Activated naive CD4-positive, alpha-beta T cell treated with anti-CD3 and anti-CD28 coated beads for 36 hours (primary cell): ENCODE measurements around the gene CFHR2. TPM values are rescaled to one million over a fixed set of nuclear protein-coding genes. Genes with fewer than 3 reads are reported as not detected.
"Not testable (repeated sequence)": the region's sequence is repeated elsewhere in the genome, so short reads cannot be mapped to it uniquely, and the experiment has no call there.

ENCODE experiments used
- CTCF ChIA-PET: fragments of 350-600 bp; sonication (Branson Sonifier 250); formaldehyde crosslinking; loops from one replicate; lab custom pipeline; 2021; ENCODE audit warnings: antibody characterized with exemption; lab: Charles Lee
- DNase-seq: peaks from one replicate; pipeline ENCODE4 v3.0.0-alpha.2; 2020
- H3K27ac Mint-ChIP-seq: one replicate; pipeline ENCODE4 v1.8.0; 2021; ENCODE audit warnings: mild to moderate bottlenecking, mixed read lengths
- H3K27me3 Mint-ChIP-seq: one replicate; pipeline ENCODE4 v1.8.0; 2021; ENCODE audit warnings: low read depth, mixed read lengths
- H3K36me3 Mint-ChIP-seq: one replicate; pipeline ENCODE4 v1.8.0; 2021; ENCODE audit warnings: low read depth, mixed read lengths
- H3K4me1 Mint-ChIP-seq: one replicate; pipeline ENCODE4 v1.8.0; 2021; ENCODE audit warnings: low read depth, mixed read lengths
- H3K4me3 Mint-ChIP-seq: one replicate; pipeline ENCODE4 v1.8.0; 2021; ENCODE audit warnings: mild to moderate bottlenecking, moderate library complexity, mixed read lengths
- H3K9me3 Mint-ChIP-seq: one replicate; pipeline ENCODE4 v1.8.0; 2021; ENCODE audit warnings: mixed read lengths
- intact Hi-C: fragments of 100-400 bp; cut with micrococcal nuclease; formaldehyde crosslinking; loops from one replicate; pipeline ENCODE4 v1.15.1; 2023
- total RNA-seq, 2 experiments: library from RNA; stranded (reverse); gene quantifications; one replicate each; pipeline ENCODE4 v1.2.3, GENCODE V29; 2021

CFHR2 gene
- total RNA-seq, 2 experiments from 2014 or later: not detected

GRCh38 chr1:196960854-196961253 is 17.3 kb downstream of the CFHR2 start:
- intact Hi-C loops: no loop called here
- Mint-ChIP-seq H3K36me3 (no peaks in the 10 kb centered on the region), H3K9me3 (no peaks in the 10 kb centered on the region), H3K4me3 (no peak overlapping the region), H3K27me3 (peaks cover 5% of the 10 kb centered on the region), H3K27ac (no peak overlapping the region), H3K4me1 (no peaks in the 10 kb centered on the region)
- DNase-seq: no peak
- CTCF ChIA-PET: no interaction called here

GRCh38 chr1:196970182-196970581 is 26.6 kb downstream of the CFHR2 start:
- Mint-ChIP-seq H3K4me3 (no peak overlapping the region), H3K36me3 (no peaks in the 10 kb centered on the region), H3K9me3 (no peaks in the 10 kb centered on the region), H3K4me1 (no peaks in the 10 kb centered on the region), H3K27me3 (peaks cover 3% of the 10 kb centered on the region), H3K27ac (no peak overlapping the region)
- no peak for DNase-seq
- intact Hi-C loops: no loop called here
- CTCF ChIA-PET: interaction anchor here (0.6 to 0.7 kb wide), 2 partner anchors 11 to 589 kb away, joined by 3 to 4 read pairs; no protein-coding TSS in a partner anchor

- CTCF ChIA-PET: no interaction called here
- DNase-seq: no peak
- Mint-ChIP-seq H3K27me3 (no peaks in the 10 kb centered on the region), H3K36me3 (no peaks in the 10 kb centered on the region), H3K4me3 (no peak overlapping the region), H3K4me1 (no peaks in the 10 kb centered on the region), H3K27ac (no peak overlapping the region), H3K9me3 (no peaks in the 10 kb centered on the region)
- intact Hi-C loops: no loop called here
Observed at GRCh38 chr1:196976278-196976677, 32.7 kb downstream of the CFHR2 start.

GRCh38 chr1:196977278-196977677 is 33.7 kb downstream of the CFHR2 start, which contains the start of gene CFHR5:
TSS of gene CFHR5 (plus strand) at chr1:196977556. CDS start at chr1:196977665, 109 bp downstream.
- Mint-ChIP-seq H3K4me3 (no peak within 1 kb of the TSS), H3K27ac (no peak within 1 kb of the TSS), H3K36me3 (no peaks in the 10 kb centered on the region), H3K4me1 (no peaks in the 10 kb centered on the region), H3K27me3 (no peaks in the 10 kb centered on the region), H3K9me3 (no peaks in the 10 kb centered on the region)
- DNase-seq: no peak
- intact Hi-C loops: no loop called here
- CTCF ChIA-PET: no interaction called here

GRCh38 chr1:196980859-196981258 is 37.3 kb downstream of the CFHR2 start:
- Mint-ChIP-seq H3K27me3 (no peaks in the 10 kb centered on the region), H3K4me3 (no peak overlapping the region), H3K9me3 (no peaks in the 10 kb centered on the region), H3K27ac (no peak overlapping the region), H3K36me3 (no peaks in the 10 kb centered on the region), H3K4me1 (no peaks in the 10 kb centered on the region)
- CTCF ChIA-PET: no interaction called here
- no peak for DNase-seq
- intact Hi-C loops: no loop called here

GRCh38 chr1:196982247-196982646 is 38.7 kb downstream of the CFHR2 start:
- H3K27me3 Mint-ChIP-seq, H3K4me1 Mint-ChIP-seq, DNase-seq, intact Hi-C loops, H3K9me3 Mint-ChIP-seq, H3K4me3 Mint-ChIP-seq, H3K36me3 Mint-ChIP-seq, H3K27ac Mint-ChIP-seq, CTCF ChIA-PET: not testable (repeated sequence)

- H3K27me3 Mint-ChIP-seq, H3K4me3 Mint-ChIP-seq, CTCF ChIA-PET, DNase-seq, intact Hi-C loops, H3K27ac Mint-ChIP-seq, H3K4me1 Mint-ChIP-seq, H3K36me3 Mint-ChIP-seq, H3K9me3 Mint-ChIP-seq: not testable (repeated sequence)
Observed at GRCh38 chr1:196991919-196992651, 48.5 kb downstream of the CFHR2 start.

- intact Hi-C loops: no loop called here
- H3K4me1 Mint-ChIP-seq: no peaks in the 10 kb centered on the region
- H3K36me3 Mint-ChIP-seq: no peaks in the 10 kb centered on the region
- peaks cover 5% of the 10 kb centered on the region for H3K27me3 Mint-ChIP-seq
- DNase-seq: no peak
- H3K9me3 Mint-ChIP-seq: no peaks in the 10 kb centered on the region
- no peak overlapping the region for H3K4me3 Mint-ChIP-seq
- H3K27ac Mint-ChIP-seq: no peak overlapping the region
- CTCF ChIA-PET: no interaction called here
Observed at GRCh38 chr1:196993916-196994315, 50.4 kb downstream of the CFHR2 start.

GRCh38 chr1:196997423-196997822 is 53.9 kb downstream of the CFHR2 start:
- no peaks in the 10 kb centered on the region for H3K4me1 Mint-ChIP-seq
- peaks cover 3% of the 10 kb centered on the region for H3K27me3 Mint-ChIP-seq
- H3K36me3 Mint-ChIP-seq: no peaks in the 10 kb centered on the region
- H3K4me3 Mint-ChIP-seq: no peak overlapping the region
- CTCF ChIA-PET: no interaction called here
- H3K27ac Mint-ChIP-seq: no peak overlapping the region
- intact Hi-C loops: no loop called here
- DNase-seq: no peak
- no peaks in the 10 kb centered on the region for H3K9me3 Mint-ChIP-seq

- intact Hi-C loops: no loop called here
- no peaks in the 10 kb centered on the region for H3K9me3 Mint-ChIP-seq
- no peak for DNase-seq
- H3K27me3 Mint-ChIP-seq: peaks cover 3% of the 10 kb centered on the region
- no peak overlapping the region for H3K27ac Mint-ChIP-seq
- no peak overlapping the region for H3K4me3 Mint-ChIP-seq
- H3K36me3 Mint-ChIP-seq: no peaks in the 10 kb centered on the region
- CTCF ChIA-PET: no interaction called here
- H3K4me1 Mint-ChIP-seq: no peaks in the 10 kb centered on the region
Observed at GRCh38 chr1:197001828-197002227, 58.3 kb downstream of the CFHR2 start.

GRCh38 chr1:197003132-197003531 is 59.6 kb downstream of the CFHR2 start:
- no peaks in the 10 kb centered on the region for H3K36me3 Mint-ChIP-seq
- no peaks in the 10 kb centered on the region for H3K27me3 Mint-ChIP-seq
- H3K4me3 Mint-ChIP-seq: no peak overlapping the region
- H3K4me1 Mint-ChIP-seq: no peaks in the 10 kb centered on the region
- intact Hi-C loops: no loop called here
- CTCF ChIA-PET: no interaction called here
- H3K27ac Mint-ChIP-seq: no peak overlapping the region
- DNase-seq: no peak
- no peaks in the 10 kb centered on the region for H3K9me3 Mint-ChIP-seq

GRCh38 chr1:197008861-197009260 is 65.3 kb downstream of the CFHR2 start:
- CTCF ChIA-PET: no interaction called here
- H3K4me1 Mint-ChIP-seq: no peaks in the 10 kb centered on the region
- H3K27me3 Mint-ChIP-seq: no peaks in the 10 kb centered on the region
- no peak overlapping the region for H3K4me3 Mint-ChIP-seq
- peaks cover 4% of the 10 kb centered on the region for H3K9me3 Mint-ChIP-seq
- intact Hi-C loops: no loop called here
- H3K36me3 Mint-ChIP-seq: no peaks in the 10 kb centered on the region
- DNase-seq: no peak
- H3K27ac Mint-ChIP-seq: no peak overlapping the region
